Cerebellar nuclear complex (tissue), 1 donor: ENCODE measurements around the gene RPS6KA6.
A peak's percentile ranks its signal among the peaks of the same experiment; 100 is the strongest.

Experiments used
- DNase-seq, 2 experiments: peaks; one replicate each; lab custom pipeline; 2025; lab: John Stamatoyannopoulos, UW

RPS6KA6 gene

DNA sequence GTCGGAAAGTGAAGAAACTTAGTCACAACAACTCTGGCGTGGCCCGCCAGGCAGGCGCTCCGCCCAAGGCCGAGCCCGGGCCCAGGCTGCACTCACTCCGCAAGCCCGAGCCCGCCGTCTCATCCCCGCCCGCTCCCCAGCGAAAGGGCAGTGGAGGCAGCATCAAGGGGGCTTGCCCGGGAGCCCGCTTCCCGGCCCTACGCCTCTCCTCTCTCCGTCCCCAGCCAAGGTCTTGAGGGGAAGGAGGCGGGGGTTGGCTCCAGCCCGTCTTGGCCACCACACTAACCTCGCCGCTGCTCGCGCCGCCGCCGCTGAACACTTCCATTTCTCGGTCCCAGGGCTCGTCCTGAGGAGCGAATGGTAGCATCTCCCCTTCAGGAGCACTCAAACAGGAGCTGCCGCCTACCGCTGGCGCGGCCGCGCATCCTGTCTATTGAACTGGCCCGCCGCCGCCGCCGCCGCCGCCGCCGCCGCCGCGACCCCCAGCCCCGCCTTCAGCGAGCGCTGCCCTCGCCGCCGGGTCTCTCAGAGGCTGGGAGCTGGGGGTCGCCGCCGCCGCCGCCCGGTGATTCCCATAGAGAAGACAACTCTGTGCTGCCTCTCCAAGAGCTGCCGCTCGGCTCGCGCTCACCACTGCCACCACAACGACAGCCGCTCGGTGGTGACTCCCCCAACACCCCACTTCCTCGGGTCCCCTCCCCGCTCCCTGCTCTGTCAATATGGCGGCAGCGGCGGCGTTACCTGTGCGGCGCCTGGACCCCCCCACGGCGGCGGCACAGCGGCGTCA lies at the start of gene RPS6KA6:
Gene RPS6KA6 (minus strand): TSS at position 667 of the 787 bp plus-strand sequence. CDS start 300 bp downstream, at position 367.
- peak in 1 of 2 experiments; percentile 3 for DNase-seq

GRCh38 chrX:84224741-84225140 lies 36.7 kb upstream of the RPS6KA6 start:
- no peak for DNase-seq

DNA sequence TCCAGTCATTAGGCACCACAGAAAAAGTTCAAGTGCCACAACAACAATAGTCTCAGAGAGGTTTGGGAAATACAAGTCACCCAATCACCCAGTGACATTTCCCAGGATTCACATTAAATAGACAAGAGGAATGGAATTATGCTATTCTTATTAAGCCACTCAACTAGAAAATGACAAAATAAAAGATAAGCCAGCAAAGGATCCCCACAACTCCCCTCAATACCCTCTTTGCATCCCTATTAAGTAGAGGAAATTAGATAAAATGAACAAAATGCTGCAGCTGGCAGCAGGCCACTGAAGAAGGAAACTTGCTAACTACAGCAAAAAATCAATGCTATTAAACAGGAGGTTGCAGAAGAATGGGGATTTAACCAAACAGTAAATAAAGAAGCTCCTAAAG lies 35.3 kb upstream of the RPS6KA6 start:
- no peak for DNase-seq

- DNase-seq: no peak
Observed at GRCh38 chrX:84221181-84221580, 33.2 kb upstream of the RPS6KA6 start.

DNA sequence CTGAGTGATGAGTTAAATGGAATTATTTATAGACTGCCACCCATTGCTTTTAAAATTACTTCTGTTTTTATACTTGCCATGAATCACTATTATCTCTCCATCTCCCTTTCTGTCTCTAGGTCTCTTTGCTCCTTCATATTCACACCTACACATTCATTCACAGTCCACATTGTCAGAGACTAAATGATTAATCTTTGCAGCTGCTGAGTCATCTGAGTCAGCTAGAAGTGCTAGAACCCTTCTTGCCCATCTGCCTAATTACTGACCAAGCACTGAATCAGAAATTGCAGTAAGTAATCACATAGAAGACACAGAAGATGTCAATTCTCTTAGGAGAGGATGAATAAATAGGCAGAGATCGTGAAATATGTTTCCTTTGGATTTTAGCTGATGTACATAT lies 31.6 kb upstream of the RPS6KA6 start:
- DNase-seq: no peak

GRCh38 chrX:84218726-84219125 lies 30.7 kb upstream of the RPS6KA6 start:
- DNase-seq: no peak

DNA sequence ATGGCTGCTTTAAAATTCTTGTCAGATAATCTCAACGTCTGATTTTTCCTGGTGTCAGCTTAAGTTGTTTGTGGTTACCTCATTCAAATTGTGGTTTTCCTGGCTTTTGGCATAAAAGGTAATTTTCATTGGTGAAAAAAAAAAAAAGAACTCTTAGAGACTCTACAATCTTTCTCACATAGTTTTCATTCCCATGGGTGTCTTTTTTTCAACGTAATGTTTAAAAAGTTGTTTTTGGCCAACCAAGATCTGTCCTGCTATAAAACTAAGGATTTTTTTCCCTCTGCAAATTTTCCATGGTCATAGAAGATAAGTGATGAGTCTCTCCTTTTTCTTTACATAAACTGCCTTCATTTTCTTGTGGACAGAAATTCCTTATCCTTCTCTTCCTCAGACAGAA lies 28.9 kb upstream of the RPS6KA6 start:
- no peak for DNase-seq

DNA sequence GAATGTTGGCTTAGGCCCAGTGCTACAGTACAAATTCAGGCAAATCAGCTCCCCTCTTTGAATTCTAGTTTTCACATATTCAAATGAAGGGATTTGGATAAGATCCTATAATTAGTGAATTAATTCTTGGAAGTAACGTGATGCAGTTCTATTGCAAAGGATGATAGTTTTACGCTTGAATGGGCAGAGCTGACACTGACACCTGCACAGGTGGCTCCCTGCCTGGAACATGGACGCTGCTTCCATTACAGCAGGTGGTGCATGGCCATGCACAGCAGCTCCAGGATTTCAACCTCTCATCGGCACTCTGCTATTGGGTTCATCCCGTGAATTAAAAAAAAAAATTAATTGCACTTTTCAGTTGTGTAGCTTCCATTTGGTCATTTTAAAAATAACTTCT lies 28.4 kb upstream of the RPS6KA6 start:
- DNase-seq: no peak

DNA sequence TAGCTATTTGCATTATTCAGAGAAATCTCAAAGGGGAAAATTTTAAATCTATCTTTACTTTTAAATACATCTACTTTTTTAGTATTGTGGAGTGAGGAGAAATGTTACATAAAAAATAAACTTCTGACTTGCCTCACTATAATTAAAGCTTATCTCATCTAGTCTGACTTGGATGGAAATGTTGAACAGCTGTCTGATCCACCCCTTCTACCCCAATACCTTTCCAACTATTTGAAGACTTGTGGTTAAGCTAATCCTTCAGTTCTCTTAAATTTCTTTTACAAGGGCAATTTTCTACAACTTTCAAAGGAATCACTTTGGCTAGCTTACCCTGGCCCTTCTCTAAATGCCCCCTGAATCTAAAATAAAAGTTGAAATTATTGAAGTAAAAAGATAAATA lies 17.3 kb upstream of the RPS6KA6 start:
- DNase-seq: no peak

GRCh38 chrX:84199688-84200087 lies 11.7 kb upstream of the RPS6KA6 start:
- DNase-seq: no peak

DNA sequence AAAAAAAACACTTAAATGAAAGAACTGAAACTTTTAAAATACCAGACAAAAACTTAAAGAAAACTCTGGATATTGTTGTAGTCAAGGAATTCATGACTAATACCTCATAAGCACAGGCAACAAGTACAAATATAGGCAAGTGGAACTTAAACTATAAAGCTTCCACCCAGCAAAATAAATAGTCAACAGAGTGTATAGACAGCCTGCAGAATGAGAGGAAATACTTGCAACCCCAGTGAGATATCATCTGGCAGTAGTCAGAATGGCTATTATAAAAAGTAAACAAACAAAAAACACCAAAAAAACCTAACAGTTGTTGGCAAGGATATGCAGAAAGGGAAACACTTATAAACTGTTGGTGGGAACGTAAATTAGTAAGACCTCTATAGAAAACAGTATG lies 9.6 kb upstream of the RPS6KA6 start:
- DNase-seq: no peak

DNA sequence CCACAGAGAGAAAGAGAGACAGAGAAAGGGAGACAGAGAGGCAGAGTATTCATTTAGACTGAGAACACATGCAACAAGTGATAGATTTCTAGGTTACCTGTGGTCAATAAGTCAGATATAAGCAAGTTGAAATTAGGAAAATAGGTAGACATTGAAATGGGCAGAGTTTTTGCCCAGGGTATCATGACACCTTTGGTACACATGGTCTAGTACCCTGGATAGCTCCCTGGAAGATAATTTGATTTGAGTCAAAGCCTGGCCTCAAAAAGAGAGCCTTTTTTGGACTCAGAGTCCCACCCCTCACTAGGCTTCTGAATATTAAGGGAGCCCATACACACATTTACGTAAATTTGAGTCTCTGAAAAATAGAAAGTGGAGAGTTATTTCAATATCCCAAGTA lies 4.0 kb upstream of the RPS6KA6 start:
- DNase-seq: no peak

DNA sequence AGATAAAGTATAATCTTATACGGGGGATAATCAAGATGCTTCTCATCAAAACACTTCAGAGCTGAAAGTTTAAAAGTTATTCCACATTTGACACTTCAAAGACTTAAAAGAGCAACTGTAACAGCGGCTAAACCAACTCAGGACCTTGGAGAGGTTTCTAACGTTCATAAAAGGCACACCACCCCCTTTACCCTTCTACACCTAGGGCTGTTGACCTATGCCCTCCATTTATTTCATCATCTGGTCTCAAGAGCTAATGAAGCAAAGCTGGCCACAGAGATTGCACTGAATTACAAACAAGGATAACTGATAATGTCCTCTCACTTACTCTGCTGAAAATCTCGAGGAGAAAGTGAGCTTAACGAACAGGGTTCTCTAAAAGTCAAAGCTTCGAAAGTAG lies 1.1 kb upstream of the RPS6KA6 start:
- DNase-seq: no peak

- DNase-seq: no peak
Observed at GRCh38 chrX:84188320-84188834, 378 bp upstream of the RPS6KA6 start.

- no peak for DNase-seq
Observed at GRCh38 chrX:84186603-84187532, 1.1 kb downstream of the RPS6KA6 start.

DNA sequence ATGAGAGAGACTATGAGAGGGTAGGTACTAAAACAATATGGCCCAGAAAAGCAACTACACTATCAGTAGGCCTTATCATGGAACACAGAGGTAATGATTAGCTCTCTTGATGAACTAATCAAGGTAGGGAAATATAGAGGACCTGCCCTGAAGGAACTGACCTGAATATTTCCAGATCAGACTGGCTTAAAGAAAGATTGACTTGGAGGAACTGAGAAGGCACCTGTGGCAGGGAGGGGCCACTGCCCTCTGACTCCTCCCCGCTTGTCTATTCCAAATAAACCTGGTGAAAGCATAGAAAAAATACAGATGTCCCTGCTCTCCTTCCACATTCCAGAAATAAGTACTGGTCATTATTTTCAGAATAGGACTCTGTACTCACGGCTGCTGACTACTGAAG lies 5.5 kb downstream of the RPS6KA6 start:
- no peak for DNase-seq

DNA sequence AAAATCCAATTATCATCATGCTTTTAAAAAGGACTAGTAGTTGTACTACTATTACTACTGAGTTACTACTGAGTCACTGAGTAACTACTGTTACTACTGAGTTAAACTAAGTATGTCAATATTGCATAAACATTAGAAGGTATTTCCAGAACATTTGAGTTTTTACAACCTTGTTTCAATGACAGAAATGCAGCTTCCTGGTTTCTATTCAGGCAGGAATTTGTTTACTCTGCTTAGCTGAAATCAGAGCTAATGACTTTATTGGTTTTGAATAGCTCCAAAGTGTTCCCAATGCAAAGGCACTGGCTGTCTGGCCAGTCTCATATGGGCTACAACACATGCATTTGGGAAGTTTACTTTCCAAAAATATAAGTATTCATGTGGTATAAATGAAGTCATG lies 12.0 kb downstream of the RPS6KA6 start:
- DNase-seq: no peak

- DNase-seq: no peak
Observed at GRCh38 chrX:84175274-84175673, 12.7 kb downstream of the RPS6KA6 start.

DNA sequence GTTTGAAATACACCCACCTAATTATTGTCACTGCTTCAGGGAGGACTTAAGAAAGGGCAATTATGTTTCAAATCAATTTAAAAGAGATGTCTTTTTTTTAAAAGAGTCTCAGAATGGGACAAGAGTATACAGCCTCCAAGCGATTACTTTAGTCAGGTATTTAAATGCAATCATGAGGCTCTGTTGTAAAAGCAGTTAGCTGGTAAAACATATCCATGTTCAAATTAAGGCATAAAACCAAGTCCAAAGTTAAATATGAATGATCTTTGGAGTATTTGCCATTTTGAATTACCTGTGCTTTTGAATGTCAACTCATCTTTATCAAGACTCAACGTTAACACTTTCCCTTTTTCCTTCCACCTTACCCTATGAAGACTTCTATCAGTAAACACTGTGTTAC lies 13.7 kb downstream of the RPS6KA6 start:
- DNase-seq: no peak

GRCh38 chrX:84170931-84171330 lies 17.1 kb downstream of the RPS6KA6 start:
- no peak for DNase-seq

DNA sequence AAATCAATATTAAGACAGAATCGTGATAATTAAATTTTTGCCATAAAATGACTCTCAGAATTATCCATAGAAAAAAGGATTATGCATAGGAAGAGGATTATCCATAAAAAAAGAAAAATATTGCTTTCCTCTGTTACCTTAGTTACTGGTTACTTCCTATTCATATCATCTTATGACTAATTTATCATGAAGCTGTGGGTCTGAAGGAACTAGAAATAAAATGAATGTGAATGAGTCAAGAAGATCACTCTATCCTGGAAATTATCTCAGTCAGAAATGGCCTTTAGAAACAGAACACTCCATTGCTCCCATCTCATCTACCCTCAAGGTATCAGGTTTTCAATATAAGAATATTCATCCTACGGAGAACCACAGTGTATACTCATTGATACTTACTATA lies 19.4 kb downstream of the RPS6KA6 start:
- no peak for DNase-seq

- DNase-seq: no peak
Observed at GRCh38 chrX:84168095-84168494, 19.9 kb downstream of the RPS6KA6 start.

DNA sequence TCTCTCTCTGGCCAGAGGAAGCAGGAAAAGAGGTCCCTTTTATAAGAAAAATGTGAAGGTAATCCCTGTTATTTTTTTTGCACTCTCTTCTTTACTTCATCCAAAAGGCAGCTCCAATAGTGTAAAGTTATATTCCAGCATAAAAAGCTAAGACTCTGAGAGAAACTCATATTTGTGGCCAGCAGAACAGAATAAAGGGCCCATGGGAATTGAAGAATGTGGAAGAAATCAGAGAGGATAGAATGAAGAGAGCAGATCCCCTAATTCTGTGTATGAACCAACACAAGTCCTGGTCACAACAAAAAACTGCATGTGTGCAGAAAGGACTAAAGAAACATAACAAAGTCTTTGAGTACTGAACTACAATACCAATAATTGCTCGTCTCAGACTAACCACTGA lies 22.3 kb downstream of the RPS6KA6 start:
- no peak for DNase-seq
